Stimulated activated naive CD8-positive, alpha-beta T cell treated with anti-CD3 and anti-CD28 coated beads, Interleukin-15, amount 100 ng/mL, for 72 hours (primary cell): ENCODE measurements around the gene HES7.
A peak's percentile ranks its signal among the peaks of the same experiment; 100 is the strongest.

ENCODE experiments used
- ATAC-seq: fragments of 150-1000 bp; cut with Tn5 transposase; 2 replicates; pipeline ENCODE4 v1.10.0; 2021; ENCODE audit warnings: mild to moderate bottlenecking, moderate library complexity
- DNase-seq, 2 donors: peaks; one replicate each; pipeline ENCODE4 v3.0.0; 2021 to 2022
- H3K27ac Mint-ChIP-seq, 2 donors: one replicate each; pipeline ENCODE4 v1.8.0; 2022; ENCODE audit warnings: mild to moderate bottlenecking in 2 of 2, mixed read lengths in 2 of 2, moderate library complexity in 2 of 2
- H3K27me3 Mint-ChIP-seq: one replicate; pipeline ENCODE4 v1.8.0; 2022; ENCODE audit warnings: mixed read lengths
- H3K4me1 Mint-ChIP-seq: one replicate; pipeline ENCODE4 v1.8.0; 2022; ENCODE audit warnings: mild to moderate bottlenecking, mixed read lengths
- H3K4me3 Mint-ChIP-seq, 2 donors: one replicate each; pipeline ENCODE4 v1.8.0; 2022; ENCODE audit warnings: mild to moderate bottlenecking in 2 of 2, mixed read lengths in 2 of 2, moderate library complexity in 1 of 2
- H3K9me3 Mint-ChIP-seq, 2 donors: one replicate each; pipeline ENCODE4 v1.8.0; 2022; ENCODE audit warnings: mixed read lengths in 2 of 2

The HES7 gene

DNA sequence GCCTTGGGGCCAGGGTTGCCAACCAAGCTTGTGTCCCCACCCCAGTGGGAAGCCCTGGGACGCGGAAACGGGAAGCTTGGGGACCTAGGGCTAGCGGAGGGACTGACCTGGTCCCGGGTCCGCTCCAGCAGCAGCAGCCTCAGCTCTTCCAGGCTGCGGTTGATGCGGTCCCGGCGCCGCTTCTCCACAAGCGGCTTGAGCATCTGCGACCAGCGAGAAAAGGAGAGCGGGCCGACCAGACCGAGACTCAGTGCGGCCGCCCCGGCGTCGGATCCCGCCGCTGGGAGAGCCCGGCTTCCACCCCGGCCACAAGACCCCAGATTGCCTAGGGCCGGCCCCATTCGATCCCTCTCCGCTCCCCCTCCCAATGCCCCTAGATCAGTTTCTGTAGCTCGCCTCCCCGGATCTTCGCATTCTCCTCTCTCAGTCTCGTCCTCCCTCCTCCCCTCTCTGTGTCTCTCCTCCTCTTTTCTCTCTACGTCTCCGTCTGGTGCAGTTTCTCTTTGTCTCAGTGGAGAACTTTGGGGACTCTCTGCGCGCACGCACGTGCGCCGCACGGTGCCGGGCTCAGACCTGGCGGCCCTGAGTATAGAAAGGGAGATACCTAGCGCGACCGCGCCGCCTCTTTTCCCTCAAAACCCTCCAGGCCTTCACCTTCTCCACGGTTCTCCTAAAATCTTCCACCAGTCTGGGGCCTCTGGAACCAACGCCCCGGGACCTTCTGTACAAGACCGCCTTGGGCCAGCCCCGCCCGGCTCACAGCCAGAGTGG lies 797 bp downstream of the HES7 start:
- ATAC-seq: no peak
- Mint-ChIP-seq H3K4me1 (peaks cover 83% of the 10 kb centered on the region), H3K27me3 (peaks cover 43% of the 10 kb centered on the region), H3K4me3 (peak overlapping the region; percentile 91), H3K9me3 (no peaks in the 10 kb centered on the region), H3K27ac (peak overlapping the region in 1 of 2 donors; percentile 15)
- DNase-seq: peak; percentile 57 to 63

DNA sequence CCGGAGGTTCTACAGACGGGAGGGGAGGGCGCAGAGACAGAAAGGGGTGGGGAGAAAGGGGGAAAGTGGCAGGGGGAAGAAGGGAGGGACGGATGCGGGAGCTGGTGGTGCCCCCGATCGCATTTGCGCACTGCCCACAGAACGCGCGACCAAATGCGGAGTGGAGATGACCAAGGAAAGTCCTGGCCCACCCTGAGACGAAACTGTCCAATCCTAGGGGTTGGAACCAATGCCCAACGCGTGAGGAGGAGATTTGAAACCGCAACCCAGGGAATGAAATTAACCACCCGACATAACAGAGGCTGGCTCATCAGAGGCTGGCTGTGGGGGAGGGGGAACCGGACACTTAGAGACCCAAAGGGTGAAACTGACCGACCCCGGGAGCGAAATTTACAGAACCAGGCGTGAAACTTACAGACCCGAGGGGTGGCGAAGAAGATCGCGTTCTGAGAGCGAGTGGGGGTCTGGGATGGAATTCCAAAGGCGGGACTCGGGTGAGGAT lies 1.4 kb downstream of the HES7 start:
- H3K27me3 Mint-ChIP-seq: peaks cover 49% of the 10 kb centered on the region
- H3K9me3 Mint-ChIP-seq: no peaks in the 10 kb centered on the region
- ATAC-seq: no peak
- DNase-seq: peak in 1 of 2 donors; percentile 34
- peak overlapping the region in 1 of 2 donors; percentile 15 for H3K27ac Mint-ChIP-seq
- H3K4me3 Mint-ChIP-seq: peak overlapping the region; percentile 91
- H3K4me1 Mint-ChIP-seq: peaks cover 89% of the 10 kb centered on the region

DNA sequence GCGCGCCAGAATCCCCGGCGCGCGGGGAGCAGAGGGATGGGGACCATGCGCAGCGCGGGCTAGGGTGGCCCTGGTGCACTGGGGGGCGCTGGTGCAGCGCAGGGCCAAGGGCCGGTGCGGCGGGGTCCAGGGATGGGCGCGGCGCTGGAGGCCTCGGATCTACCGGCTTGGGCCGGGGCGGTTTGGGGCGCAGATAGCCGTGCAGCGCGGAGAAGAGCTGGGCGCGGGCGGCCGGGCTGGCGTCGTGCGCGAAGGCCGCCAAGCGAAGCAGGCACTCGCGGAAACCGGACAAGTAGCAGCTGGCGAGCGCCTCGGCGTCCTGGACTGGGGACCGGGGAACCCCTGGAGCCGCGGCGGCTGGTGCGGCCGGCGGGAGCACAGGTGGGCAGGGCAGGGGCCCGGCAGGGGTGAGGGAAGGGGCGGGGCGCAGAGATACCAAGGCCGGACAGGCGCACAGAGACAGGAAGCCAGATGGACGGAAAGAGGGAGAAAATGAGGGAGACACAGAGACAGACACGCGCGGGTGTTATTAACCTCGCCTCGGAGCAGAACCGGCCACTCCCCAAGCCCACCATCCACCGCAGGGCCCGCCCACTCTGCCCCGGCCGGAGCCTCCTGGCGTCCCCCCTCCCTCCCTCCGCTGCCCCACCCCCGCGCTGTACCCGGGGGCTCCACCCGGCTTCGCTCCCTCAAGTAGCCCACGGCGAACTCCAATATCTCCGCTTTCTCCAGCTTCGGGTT lies 2.1 kb downstream of the HES7 start:
- ATAC-seq (peak; percentile 61), DNase-seq (peak; percentile 81 to 84)
- Mint-ChIP-seq H3K27me3 (peaks cover 45% of the 10 kb centered on the region), H3K4me1 (peaks cover 86% of the 10 kb centered on the region), H3K27ac (no peak overlapping the region), H3K9me3 (no peaks in the 10 kb centered on the region), H3K4me3 (peak overlapping the region; percentile 91)

- peak overlapping the region; percentile 91 for H3K4me3 Mint-ChIP-seq
- ATAC-seq (no peak), DNase-seq (no peak)
- peaks cover 81% of the 10 kb centered on the region for H3K4me1 Mint-ChIP-seq
- peak overlapping the region in 1 of 2 donors; percentile 100 for H3K27ac Mint-ChIP-seq
- H3K9me3 Mint-ChIP-seq: no peaks in the 10 kb centered on the region
- H3K27me3 Mint-ChIP-seq: peaks cover 48% of the 10 kb centered on the region
These were observed 2.6 kb downstream of the HES7 start for GRCh38 chr17:8121407-8121680.

DNA sequence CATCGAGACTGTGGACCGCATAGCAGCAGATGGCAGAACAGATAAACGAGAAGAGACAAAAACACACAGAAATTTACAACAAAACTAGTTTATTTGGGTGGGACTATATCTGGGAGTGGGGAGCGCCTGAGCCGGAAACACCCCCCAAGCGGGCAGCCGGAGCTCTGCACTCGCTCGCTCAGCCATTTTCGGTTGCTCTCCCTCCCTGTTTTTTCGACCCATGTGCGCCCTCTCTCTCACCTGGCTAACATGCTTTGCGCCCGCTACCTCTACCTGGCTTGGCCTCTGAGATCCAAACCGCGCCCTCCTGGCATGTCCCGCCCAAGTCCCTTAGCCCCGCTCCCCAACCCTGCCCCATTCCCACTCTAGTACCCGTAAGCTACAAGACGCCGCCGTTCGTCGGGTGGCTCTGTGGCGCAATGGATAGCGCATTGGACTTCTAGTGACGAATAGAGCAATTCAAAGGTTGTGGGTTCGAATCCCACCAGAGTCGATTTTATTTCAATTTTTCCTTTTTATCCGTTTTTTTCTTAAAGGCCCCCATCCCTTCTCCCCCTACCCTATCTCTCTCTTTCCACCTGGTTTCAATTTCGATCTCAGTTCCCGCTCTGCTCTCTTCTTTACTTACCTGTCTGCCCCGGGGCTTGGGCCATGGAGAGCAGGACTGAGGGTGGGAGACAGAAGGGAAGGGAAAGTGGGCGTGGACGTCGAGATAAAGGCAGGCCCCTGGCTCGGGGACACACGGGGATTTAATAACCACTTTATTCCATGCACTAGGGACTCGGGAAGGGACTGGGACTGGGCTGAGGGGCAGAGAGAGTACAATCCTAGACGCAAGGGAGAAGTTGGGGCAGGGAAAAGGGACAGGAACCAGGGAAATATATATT lies 3.1 kb downstream of the HES7 start:
- peaks cover 54% of the 10 kb centered on the region for H3K27me3 Mint-ChIP-seq
- DNase-seq: peak; percentile 83 to 88
- ATAC-seq: peak; percentile 26
- peaks cover 76% of the 10 kb centered on the region for H3K4me1 Mint-ChIP-seq
- H3K4me3 Mint-ChIP-seq: peak overlapping the region; percentile 91
- no peaks in the 10 kb centered on the region for H3K9me3 Mint-ChIP-seq
- H3K27ac Mint-ChIP-seq: peak overlapping the region; percentile 89 to 100

- Mint-ChIP-seq H3K27me3 (peaks cover 61% of the 10 kb centered on the region), H3K4me1 (peaks cover 66% of the 10 kb centered on the region), H3K9me3 (no peaks in the 10 kb centered on the region), H3K4me3 (peak overlapping the region; percentile 91), H3K27ac (peak overlapping the region; percentile 89 to 100)
- peak; percentile 66 for ATAC-seq
- peak; percentile 94 for DNase-seq
These were observed 4.1 kb downstream of the HES7 start for GRCh38 chr17:8119581-8120519.

DNA sequence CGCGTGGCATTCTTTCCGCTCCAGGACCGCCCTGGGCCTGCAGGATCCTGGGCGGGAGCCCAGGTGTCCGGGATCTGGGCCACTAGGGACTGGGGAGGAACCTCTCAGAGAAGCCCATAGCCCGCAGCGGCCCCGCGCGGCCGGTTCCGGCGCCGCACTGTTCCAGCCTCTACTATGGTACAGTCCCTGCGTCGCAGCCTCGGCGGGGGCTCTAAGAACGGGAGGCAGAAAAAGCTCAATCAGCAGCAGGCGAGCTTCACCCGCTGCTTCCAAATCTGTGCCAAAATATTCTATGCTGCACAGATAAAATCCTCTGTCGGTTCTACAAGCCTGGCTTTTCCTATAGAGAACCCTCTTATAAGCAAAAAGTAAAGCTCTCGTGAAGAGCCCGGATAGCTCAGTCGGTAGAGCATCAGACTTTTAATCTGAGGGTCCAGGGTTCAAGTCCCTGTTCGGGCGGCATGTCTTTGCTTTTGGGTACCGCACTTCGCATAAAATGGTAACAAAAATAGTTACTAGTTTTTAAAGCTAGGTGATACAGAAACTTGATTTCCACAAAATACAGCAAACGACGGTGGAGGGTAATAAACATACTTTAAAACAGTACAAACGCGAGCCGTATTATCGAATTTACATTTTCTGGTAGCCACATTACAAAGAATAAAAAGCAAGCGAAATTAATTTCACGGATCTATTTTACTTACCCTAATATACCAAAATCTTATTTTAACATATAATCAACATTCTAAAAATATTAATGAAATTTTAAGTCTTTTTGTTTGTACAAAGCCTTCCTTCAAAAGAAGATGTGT lies 4.9 kb downstream of the HES7 start:
- Mint-ChIP-seq H3K4me1 (peaks cover 58% of the 10 kb centered on the region), H3K9me3 (no peaks in the 10 kb centered on the region)

GRCh38 chr17:8117980-8118768 lies 5.7 kb downstream of the HES7 start, which contains the start of gene ALOXE3:
Gene ALOXE3 (minus strand): TSS chr17:8118514. CDS start chr17:8117990, 524 bp downstream.
- H3K4me1 Mint-ChIP-seq: peaks cover 50% of the 10 kb centered on the region
- peak; percentile 1 for ATAC-seq
- H3K27ac Mint-ChIP-seq: peak within 1 kb of the TSS; percentile 95 to 100
- peak within 1 kb of the TSS; percentile 91 to 96 for H3K4me3 Mint-ChIP-seq
- peak in 1 of 2 donors; percentile 31 for DNase-seq
- H3K27me3 Mint-ChIP-seq: peaks cover 61% of the 10 kb centered on the region
- H3K9me3 Mint-ChIP-seq: no peaks in the 10 kb centered on the region

More for the DNA sequence above, 4.9 kb downstream of the HES7 start:
- ATAC-seq: peak; percentile 73
- Mint-ChIP-seq H3K4me3 (peak overlapping the region; percentile 91 to 96), H3K27me3 (peaks cover 61% of the 10 kb centered on the region), H3K27ac (peak overlapping the region; percentile 95 to 100)
- peak; percentile 88 to 89 for DNase-seq

- Mint-ChIP-seq H3K4me3 (peak overlapping the region; percentile 91 to 96), H3K27me3 (peaks cover 59% of the 10 kb centered on the region), H3K9me3 (no peaks in the 10 kb centered on the region), H3K4me1 (peaks cover 43% of the 10 kb centered on the region), H3K27ac (no peak overlapping the region)
- DNase-seq (no peak), ATAC-seq (no peak)
These were observed 6.4 kb downstream of the HES7 start for GRCh38 chr17:8117367-8117979.

DNA sequence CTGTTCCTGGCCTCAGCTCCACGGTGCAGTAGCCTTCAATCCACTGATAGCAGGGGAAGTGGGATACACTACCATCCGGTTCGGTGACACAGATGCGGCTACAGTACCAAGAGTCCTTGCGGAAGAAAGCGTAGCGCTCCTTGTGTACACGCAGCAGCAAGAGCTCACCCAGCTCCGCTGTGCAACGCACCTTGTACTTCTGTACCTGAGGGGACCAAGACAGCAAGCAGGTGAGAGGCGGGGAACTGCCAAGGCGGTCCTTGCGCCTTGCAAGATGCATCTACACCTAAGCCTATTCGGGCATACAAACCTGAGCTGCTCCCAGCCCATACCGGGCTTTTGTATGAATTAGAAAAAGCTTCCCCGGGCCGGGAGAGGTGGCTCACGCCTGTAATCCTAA lies 7.1 kb downstream of the HES7 start:
- ATAC-seq: no peak
- Mint-ChIP-seq H3K27me3 (peaks cover 61% of the 10 kb centered on the region), H3K4me1 (peaks cover 39% of the 10 kb centered on the region), H3K4me3 (no peak overlapping the region), H3K9me3 (no peaks in the 10 kb centered on the region), H3K27ac (no peak overlapping the region)
- no peak for DNase-seq

- H3K27me3 Mint-ChIP-seq: peaks cover 44% of the 10 kb centered on the region
- H3K4me3 Mint-ChIP-seq: no peak overlapping the region
- H3K27ac Mint-ChIP-seq: no peak overlapping the region
- DNase-seq (no peak), ATAC-seq (no peak)
- H3K4me1 Mint-ChIP-seq: peaks cover 6% of the 10 kb centered on the region
- no peaks in the 10 kb centered on the region for H3K9me3 Mint-ChIP-seq
These were observed 13.0 kb downstream of the HES7 start for GRCh38 chr17:8110907-8111306.

DNA sequence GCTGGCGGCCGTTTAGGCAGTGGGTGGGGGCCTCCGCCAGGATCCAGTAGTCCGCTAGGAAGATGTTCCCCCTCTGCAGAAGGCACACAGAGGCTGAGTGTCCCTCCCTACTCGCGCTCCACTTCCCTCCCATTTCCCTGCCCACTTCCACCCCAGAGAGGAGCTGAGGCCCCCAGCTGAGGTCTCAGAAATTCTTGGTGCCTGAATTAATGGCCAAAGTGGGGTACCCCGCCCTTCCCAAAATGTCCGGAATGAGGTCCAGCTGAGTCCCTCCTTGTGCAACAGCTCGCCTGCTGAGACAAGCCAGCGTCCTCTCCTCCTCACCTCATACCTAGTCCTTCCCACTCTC lies 13.5 kb downstream of the HES7 start:
- ATAC-seq (no peak), DNase-seq (no peak)
- Mint-ChIP-seq H3K9me3 (no peaks in the 10 kb centered on the region), H3K4me3 (peak overlapping the region in 1 of 2 donors; percentile 66), H3K27ac (no peak overlapping the region), H3K27me3 (peaks cover 40% of the 10 kb centered on the region), H3K4me1 (peaks cover 6% of the 10 kb centered on the region)
